HG02973 (cell line): ENCODE results near the gene DNAH14.
"Not testable (repeated sequence)": the region's sequence is repeated elsewhere in the genome, so short reads cannot be mapped to it uniquely, and the experiment has no call there.

ENCODE experiments used
- ATAC-seq: cut with Tn5 transposase; IDR thresholded peaks from one replicate; pipeline ENCODE4 v1.9.1; 2021; ENCODE audit warnings: moderate library complexity; ENCODE audit not compliant: unreplicated experiment

DNAH14 gene

GRCh38 chr1:225146478-225146877 lies 217.0 kb downstream of the DNAH14 start:
- ATAC-seq = no peak

GRCh38 chr1:225147791-225148190 lies 218.3 kb downstream of the DNAH14 start:
- not testable (repeated sequence) for ATAC-seq

- no peak for ATAC-seq
These were observed 222.6 kb downstream of the DNAH14 start for GRCh38 chr1:225152061-225152460.

- no peak for ATAC-seq
These were observed 226.1 kb downstream of the DNAH14 start for GRCh38 chr1:225155555-225155954.

GRCh38 chr1:225156254-225156653 lies 226.8 kb downstream of the DNAH14 start:
- ATAC-seq = no peak

- no peak for ATAC-seq
These were observed 228.8 kb downstream of the DNAH14 start for GRCh38 chr1:225158291-225158690.

GRCh38 chr1:225159793-225160192 lies 230.3 kb downstream of the DNAH14 start:
- ATAC-seq = no peak

GRCh38 chr1:225177409-225177808 lies 247.9 kb downstream of the DNAH14 start:
- ATAC-seq = not testable (repeated sequence)

GRCh38 chr1:225179686-225180085 lies 250.2 kb downstream of the DNAH14 start:
- ATAC-seq = no peak

- no peak for ATAC-seq
These were observed 253.2 kb downstream of the DNAH14 start for GRCh38 chr1:225182716-225183115.

GRCh38 chr1:225191199-225191753 lies 261.8 kb downstream of the DNAH14 start:
- ATAC-seq = no peak

- no peak for ATAC-seq
These were observed 272.0 kb downstream of the DNAH14 start for GRCh38 chr1:225201447-225201846.

GRCh38 chr1:225207791-225208190 lies 278.3 kb downstream of the DNAH14 start:
- ATAC-seq = no peak

- no peak for ATAC-seq
These were observed 279.7 kb downstream of the DNAH14 start for GRCh38 chr1:225209153-225209552.

- ATAC-seq = not testable (repeated sequence)
These were observed 280.7 kb downstream of the DNAH14 start for GRCh38 chr1:225210180-225210579.

GRCh38 chr1:225211694-225212442 lies 282.4 kb downstream of the DNAH14 start:
- ATAC-seq = not testable (repeated sequence)

- no peak for ATAC-seq
These were observed 294.8 kb downstream of the DNAH14 start for GRCh38 chr1:225224287-225224686.

GRCh38 chr1:225225681-225226080 lies 296.2 kb downstream of the DNAH14 start:
- ATAC-seq = no peak

- no peak for ATAC-seq
These were observed 299.4 kb downstream of the DNAH14 start for GRCh38 chr1:225228871-225229303.

GRCh38 chr1:225229429-225229828 lies 300.0 kb downstream of the DNAH14 start:
- ATAC-seq = not testable (repeated sequence)

- no peak for ATAC-seq
These were observed 301.0 kb downstream of the DNAH14 start for GRCh38 chr1:225230483-225230882.

GRCh38 chr1:225232930-225233329 lies 303.5 kb downstream of the DNAH14 start:
- not testable (repeated sequence) for ATAC-seq

GRCh38 chr1:225242611-225243010 lies 313.1 kb downstream of the DNAH14 start:
- no peak for ATAC-seq
